ENCODE data around the gene RNF212. TPM values are rescaled to one million over a fixed set of nuclear protein-coding genes. Genes with fewer than 3 reads are reported as not detected.

RNF212 gene
- total RNA-seq, 6 donors from 2014 or later, result 2.7 to 14.7 (median 5.3) TPM

DNA sequence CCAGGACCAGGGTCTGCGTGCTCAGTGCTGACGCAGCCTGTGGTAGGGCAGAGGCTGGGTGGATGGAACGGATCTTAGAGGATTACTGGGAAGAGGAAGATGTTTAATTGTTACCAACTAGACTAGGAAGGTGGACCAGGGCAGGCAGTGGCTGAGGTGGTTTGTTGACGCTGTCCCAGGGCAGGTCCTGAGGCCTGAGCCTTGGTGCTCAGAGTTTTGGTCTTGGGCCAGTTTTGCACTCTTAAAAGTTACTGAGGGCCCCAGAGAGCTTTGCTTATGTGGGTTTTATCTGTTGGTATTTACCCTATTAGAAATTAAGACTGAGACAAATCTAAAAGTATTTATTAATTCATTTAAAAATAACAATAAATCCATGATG, 20.4 kb downstream of the RNF212 start:
- DNase-seq, result no peak
- no peak for ATAC-seq (ENCODE audit: low FRiP score in 2 of 2)

DNA sequence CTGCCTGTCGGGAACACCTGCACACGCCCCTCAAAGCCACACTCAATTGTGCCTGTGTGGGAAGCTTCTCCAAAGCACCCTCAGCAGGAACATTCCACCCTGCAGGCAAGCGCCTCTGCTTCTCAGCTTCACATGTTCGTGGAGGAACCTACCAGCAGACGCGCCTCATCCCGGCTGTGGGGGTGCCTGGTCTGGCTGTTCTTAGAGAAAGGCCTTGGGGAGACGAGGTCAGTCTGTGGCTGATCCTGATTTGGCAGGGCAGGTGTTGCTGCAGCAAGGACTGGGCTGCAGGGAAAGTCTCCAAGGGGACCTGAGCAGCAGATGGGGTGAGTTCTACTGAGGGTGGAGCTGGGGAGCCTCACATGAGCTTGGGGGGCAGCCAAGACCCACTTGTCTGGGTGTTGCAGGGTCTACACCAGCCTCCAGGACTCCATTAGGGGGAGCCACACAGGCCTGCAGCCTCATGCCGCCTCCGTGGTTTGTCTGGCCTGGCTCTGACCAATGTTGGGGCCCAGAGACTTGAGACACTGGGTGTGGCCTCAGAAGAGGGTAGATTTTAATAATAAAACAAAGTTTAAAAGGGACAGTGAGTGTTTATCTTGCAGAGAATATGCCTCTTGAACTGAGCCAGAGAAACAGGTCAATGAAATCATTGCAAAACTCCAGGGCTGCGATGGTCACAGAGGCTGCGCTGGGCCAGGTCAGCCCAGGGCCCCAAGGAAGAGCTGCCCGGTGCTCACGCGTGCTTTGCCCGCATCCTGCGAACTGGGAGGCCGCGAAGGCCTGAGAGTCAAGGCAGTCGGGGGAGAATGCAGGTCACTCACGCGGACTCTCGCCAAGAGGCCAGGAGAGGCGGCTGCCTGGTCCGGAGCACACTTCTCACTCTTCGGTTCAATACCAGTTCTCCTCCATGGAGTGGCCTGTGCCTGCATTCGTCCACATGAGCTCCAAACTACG, 21.1 kb downstream of the RNF212 start:
- ATAC-seq (ENCODE audit: low FRiP score in 2 of 2), result peak; percentile 52 to 68
- WGBS, 2 donors, result 81 to 89% methylated on average over 18 to 28 of the region's 28 CpGs
- TF ChIP-seq POLR2AphosphoS5 (IDR thresholded peaks at IDR 0.05) (no peak), POLR2A (IDR thresholded peaks at IDR 0.05) (no peak), EP300 (IDR thresholded peaks at IDR 0.05) (no peak)
- TF ChIP-seq, protein P1, sequence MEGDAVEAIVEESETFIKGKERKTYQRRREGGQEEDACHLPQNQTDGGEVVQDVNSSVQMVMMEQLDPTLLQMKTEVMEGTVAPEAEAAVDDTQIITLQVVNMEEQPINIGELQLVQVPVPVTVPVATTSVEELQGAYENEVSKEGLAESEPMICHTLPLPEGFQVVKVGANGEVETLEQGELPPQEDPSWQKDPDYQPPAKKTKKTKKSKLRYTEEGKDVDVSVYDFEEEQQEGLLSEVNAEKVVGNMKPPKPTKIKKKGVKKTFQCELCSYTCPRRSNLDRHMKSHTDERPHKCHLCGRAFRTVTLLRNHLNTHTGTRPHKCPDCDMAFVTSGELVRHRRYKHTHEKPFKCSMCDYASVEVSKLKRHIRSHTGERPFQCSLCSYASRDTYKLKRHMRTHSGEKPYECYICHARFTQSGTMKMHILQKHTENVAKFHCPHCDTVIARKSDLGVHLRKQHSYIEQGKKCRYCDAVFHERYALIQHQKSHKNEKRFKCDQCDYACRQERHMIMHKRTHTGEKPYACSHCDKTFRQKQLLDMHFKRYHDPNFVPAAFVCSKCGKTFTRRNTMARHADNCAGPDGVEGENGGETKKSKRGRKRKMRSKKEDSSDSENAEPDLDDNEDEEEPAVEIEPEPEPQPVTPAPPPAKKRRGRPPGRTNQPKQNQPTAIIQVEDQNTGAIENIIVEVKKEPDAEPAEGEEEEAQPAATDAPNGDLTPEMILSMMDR (IDR thresholded peaks at IDR 0.05), result no peak

More for the DNA sequence above, 20.4 kb downstream of the RNF212 start:
- Histone ChIP-seq H3K9me3 (peaks cover 0 to 7% (median 5%) of the 10 kb centered on the region in 4 donors), H3K36me3 (no peaks in the 10 kb centered on the region), H3K27me3 (no peaks in the 10 kb centered on the region), H3K27ac (no peak overlapping the region), H3K4me3 (no peak overlapping the region), H3K4me1 (peaks cover 0 to 7% (median 0%) of the 10 kb centered on the region in 4 donors)
- TF ChIP-seq EP300 (IDR thresholded peaks at IDR 0.05), result no peak
- TF ChIP-seq, protein P1 (IDR thresholded peaks at IDR 0.05), result no peak
- no peak for TF ChIP-seq POLR2A (IDR thresholded peaks at IDR 0.05)
- TF ChIP-seq POLR2AphosphoS5 (IDR thresholded peaks at IDR 0.05), result no peak
- 74 to 81% methylated on average over 2 of the region's 4 CpGs for WGBS, 2 donors

DNA sequence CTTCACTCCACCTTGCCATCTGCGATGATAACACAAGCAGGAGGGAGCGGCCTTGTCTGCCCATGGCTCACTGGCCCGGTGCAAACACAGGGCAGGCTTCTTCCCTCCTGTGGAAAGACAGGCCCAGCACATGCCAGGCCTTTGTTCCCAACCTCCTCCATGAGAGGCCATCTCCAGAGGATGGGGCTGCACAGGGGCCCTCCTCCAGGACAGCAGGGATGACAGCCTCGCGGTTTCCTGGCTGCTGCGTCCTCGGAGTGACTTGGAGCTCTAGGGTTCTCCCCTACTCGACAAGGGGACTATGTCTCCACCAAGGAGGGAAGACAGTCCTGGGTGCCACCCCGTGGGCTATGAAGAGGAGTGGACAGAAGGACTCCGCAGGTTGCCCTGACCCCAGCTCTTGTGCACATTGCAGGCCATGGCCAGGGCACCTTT, 21.8 kb downstream of the RNF212 start:
- H3K4me3 ChIP-seq, result no peak overlapping the region
- peaks cover 0 to 7% (median 5%) of the 10 kb centered on the region in 4 donors for H3K9me3 ChIP-seq
- no peaks in the 10 kb centered on the region for H3K36me3 ChIP-seq
- no peaks in the 10 kb centered on the region for H3K27me3 ChIP-seq
- ATAC-seq (ENCODE audit: low FRiP score in 2 of 2), result peak in 1 of 2 donors; percentile 52
- H3K4me1 ChIP-seq, result peaks cover 0 to 7% (median 0%) of the 10 kb centered on the region in 4 donors
- no peak overlapping the region for H3K27ac ChIP-seq
- DNase-seq, result no peak
- 86 to 93% methylated on average over 8 of the region's 10 CpGs for WGBS, 2 donors
- TF ChIP-seq, protein P1 (IDR thresholded peaks at IDR 0.05), result no peak
- TF ChIP-seq POLR2AphosphoS5 (IDR thresholded peaks at IDR 0.05) (no peak), EP300 (IDR thresholded peaks at IDR 0.05) (no peak), POLR2A (IDR thresholded peaks at IDR 0.05) (no peak)

More for the DNA sequence above, 21.1 kb downstream of the RNF212 start:
- peak in 1 of 2 donors; percentile 58 for DNase-seq
- H3K4me1 ChIP-seq, result peaks cover 0 to 7% (median 0%) of the 10 kb centered on the region in 4 donors
- peaks cover 0 to 7% (median 5%) of the 10 kb centered on the region in 4 donors for H3K9me3 ChIP-seq
- H3K4me3 ChIP-seq, result no peak overlapping the region
- no peaks in the 10 kb centered on the region for H3K27me3 ChIP-seq
- no peaks in the 10 kb centered on the region for H3K36me3 ChIP-seq
- no peak overlapping the region for H3K27ac ChIP-seq

DNA sequence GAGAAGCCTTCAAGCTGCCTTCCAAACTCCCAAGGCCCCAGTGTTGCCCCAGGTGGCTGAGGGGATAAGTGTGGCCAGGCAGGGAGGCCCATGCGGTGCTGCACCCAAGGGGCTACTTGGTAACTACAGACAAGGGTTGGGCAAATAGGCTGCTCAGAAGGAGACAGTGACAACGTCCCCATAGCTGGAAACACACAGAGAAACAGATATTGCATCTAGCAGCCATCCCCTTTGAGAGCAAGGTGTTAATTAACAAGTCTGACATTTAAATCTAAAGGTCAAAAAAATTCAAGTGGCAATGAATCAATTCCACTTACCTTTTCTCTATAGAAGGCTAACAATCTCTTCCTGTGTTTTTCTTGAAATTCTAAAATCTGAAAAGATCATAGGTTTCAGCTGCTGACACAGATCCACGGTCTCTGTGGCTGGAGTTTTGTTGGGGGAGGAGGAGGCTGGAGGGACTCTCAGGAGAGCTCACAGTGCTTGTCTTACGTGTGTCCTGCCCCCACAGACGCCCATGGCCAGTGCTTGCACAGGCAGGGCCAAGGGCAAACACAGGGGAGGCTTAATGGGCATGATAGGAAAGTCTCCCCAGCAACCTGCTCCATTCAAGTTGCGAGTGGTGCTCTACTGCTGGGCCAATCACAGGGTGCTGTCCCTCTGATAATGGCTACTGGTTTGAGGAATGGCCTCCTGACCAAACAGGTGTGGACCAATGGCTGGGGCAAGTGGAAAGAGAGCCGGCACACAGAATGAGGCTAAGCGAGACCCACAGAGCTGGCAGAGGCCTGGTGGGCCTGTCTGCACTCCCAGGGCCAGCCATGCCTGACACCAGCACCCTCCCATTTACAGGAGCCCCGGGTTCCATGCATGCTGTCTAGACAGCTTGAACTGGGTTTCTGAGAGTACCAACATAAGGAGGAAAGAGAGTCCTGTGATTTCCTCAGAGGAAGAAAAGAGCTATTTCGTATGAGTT, 22.6 kb downstream of the RNF212 start:
- 71 to 80% methylated on average over 8 to 10 of the region's 10 CpGs for WGBS, 2 donors
- ATAC-seq (ENCODE audit: low FRiP score in 2 of 2) (peak in 1 of 2 donors; percentile 29), DNase-seq (no peak)
- Histone ChIP-seq H3K4me3 (no peak overlapping the region), H3K36me3 (no peaks in the 10 kb centered on the region), H3K27ac (no peak overlapping the region), H3K9me3 (peaks cover 0 to 7% (median 5%) of the 10 kb centered on the region in 4 donors), H3K4me1 (peaks cover 0 to 7% (median 0%) of the 10 kb centered on the region in 4 donors), H3K27me3 (no peaks in the 10 kb centered on the region)
- TF ChIP-seq EP300 (IDR thresholded peaks at IDR 0.05), result no peak
- no peak for TF ChIP-seq POLR2AphosphoS5 (IDR thresholded peaks at IDR 0.05)
- TF ChIP-seq, protein P1 (IDR thresholded peaks at IDR 0.05), result no peak
- TF ChIP-seq POLR2A (IDR thresholded peaks at IDR 0.05), result no peak

All from upper lobe of left lung (tissue), 6 donors.